SIG-M5 (cell line): ENCODE results near the gene SMYD1.
"Not testable (repeated sequence)": the region's sequence is repeated elsewhere in the genome, so short reads cannot be mapped to it uniquely, and the experiment has no call there.

Source experiments
- DNase-seq: peaks from one replicate; lab custom pipeline; 2025; lab: John Stamatoyannopoulos, UW

Gene SMYD1

DNA sequence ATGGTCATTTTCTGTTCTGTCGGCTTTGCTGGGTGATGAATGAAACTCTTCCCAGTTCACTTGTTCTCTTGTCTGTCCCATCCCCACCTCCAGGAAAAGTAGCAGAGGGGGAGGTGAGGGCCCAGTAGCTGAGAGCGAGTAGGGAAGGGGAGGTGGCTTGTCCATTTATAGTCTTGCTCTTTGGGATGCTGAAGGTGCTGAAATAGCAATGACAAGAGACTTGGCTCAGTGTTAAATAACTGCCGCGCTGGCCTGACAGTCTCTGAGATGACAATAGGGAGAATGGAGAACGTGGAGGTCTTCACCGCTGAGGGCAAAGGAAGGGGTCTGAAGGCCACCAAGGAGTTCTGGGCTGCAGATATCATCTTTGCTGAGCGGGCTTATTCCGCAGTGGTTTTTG, at the start of gene SMYD1:
TSS of gene SMYD1 (plus strand) at position 228 of the 400 bp plus-strand sequence. CDS start at position 268, 40 bp downstream.
- DNase-seq, result no peak

- not testable (repeated sequence) for DNase-seq
Observed at GRCh38 chr2:88018077-88018805, 49.4 kb upstream of the SMYD1 start.

- no peak for DNase-seq
Observed at GRCh38 chr2:88018909-88019308, 48.7 kb upstream of the SMYD1 start.

- DNase-seq, result no peak
Observed at GRCh38 chr2:88019985-88020384, 47.6 kb upstream of the SMYD1 start.

- no peak for DNase-seq
Observed at GRCh38 chr2:88022669-88022921, 45.0 kb upstream of the SMYD1 start.

- DNase-seq, result no peak
Observed at GRCh38 chr2:88024509-88024908, 43.1 kb upstream of the SMYD1 start.

- no peak for DNase-seq
Observed at GRCh38 chr2:88027697-88028389, 39.8 kb upstream of the SMYD1 start.

GRCh38 chr2:88028931-88029330, 38.7 kb upstream of the SMYD1 start:
- no peak for DNase-seq

DNA sequence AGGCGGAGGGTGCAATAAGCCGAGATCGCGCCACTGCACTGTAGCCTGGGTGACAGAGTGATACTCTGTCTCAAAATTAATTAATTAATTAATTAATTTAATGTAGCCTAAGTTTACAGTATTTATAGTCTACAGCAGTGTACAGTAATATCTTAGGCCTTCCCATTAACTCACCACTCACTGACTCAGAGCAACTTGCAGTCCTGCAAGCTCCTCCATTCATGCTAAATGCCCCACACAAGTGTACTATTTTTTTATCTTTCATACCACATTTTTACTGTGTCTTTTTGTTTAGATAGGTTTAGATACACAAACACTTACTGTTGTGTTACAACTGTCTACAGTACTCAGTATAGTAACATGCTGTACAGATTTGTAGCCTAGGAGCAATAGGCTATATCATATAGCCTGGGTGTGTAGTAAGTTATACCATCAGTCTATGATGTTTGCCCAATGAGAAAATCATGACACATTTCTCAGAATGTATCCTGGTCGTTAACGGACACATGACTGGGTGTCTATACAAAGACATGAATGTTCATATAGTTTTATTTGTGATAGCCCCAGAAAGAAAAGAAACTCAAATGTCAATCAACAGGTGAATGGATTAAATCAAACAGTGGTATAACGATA, 35.4 kb upstream of the SMYD1 start:
- DNase-seq, result no peak

GRCh38 chr2:88036182-88036581, 31.4 kb upstream of the SMYD1 start:
- DNase-seq, result no peak

DNA sequence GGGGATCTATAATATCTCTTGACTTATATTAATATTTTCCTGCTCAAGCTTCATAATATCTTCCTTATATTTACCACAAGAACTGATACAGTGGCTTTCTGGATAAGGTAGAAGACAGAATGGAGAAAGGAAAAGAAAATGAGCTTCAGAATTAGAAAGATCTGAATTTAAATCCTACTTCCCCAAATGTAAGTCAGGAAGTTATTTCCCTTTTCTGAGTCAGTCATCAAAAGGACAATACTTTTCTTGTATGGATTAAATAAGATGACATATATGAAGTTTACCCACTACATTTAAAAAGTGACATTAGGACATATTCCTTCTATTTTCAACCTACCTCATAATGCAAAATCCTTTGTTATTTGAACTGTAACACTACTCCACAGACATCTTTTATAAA, 31.0 kb upstream of the SMYD1 start:
- DNase-seq, result no peak

DNA sequence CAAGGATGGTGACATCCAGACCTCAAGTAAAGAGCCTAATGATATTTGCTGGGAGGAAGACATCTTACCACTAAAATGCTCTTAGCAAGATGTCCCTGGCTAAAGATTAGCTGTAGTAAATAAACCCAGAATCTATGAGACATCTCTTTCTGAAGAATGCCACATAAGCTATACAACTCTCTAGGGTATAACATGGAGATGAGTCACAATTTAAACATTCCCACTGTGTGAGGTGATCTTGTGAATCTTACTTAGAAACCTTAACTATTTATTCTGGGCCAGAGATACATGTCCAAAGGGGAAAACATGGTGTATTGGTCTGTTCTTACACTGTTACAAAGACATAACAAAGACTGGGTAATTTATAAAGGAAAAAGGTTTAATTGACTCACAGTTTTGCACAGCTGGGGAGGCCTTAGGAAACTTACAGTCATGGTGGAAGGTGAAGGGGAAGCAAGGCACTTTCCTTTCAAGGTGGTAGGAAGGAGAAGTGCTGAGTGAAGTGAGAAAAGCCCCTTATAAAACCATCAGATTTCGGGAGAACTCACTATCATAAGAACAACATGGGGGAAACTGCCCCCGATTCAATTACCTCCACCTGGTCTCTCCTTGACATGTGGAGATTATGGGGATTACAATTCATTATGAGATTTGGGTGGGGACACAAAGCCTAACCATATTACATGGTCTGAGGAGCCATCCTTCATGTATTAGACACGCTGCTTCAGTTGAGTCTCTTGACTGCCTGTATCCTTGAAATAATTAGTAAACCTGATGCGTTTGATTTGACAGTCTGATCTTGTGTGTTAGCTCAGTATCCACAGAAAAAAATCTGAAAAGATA, 29.1 kb upstream of the SMYD1 start:
- DNase-seq, result no peak

- DNase-seq, result no peak
Observed at GRCh38 chr2:88042476-88042875, 25.1 kb upstream of the SMYD1 start.

DNA sequence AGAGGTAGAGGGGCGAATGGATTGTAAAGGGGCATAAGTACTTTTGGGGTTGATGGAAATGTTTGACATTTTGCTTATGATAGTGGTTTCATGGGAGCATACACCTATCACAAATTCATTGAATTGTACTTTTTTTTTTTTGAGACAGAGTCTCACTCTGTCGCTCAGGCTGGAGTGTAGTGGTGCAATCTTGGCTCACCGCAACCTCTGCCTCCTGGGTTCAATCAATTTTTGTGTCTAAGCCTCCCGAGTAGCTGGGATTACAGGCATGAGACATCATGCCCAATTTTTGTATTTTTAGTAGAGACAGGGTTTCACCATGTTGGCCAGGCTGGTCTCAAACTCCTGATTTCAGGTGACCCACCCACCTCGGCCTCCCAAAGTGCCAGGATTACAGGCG, 22.1 kb upstream of the SMYD1 start:
- DNase-seq, result not testable (repeated sequence)

GRCh38 chr2:88048541-88048940, 19.1 kb upstream of the SMYD1 start:
- no peak for DNase-seq

DNA sequence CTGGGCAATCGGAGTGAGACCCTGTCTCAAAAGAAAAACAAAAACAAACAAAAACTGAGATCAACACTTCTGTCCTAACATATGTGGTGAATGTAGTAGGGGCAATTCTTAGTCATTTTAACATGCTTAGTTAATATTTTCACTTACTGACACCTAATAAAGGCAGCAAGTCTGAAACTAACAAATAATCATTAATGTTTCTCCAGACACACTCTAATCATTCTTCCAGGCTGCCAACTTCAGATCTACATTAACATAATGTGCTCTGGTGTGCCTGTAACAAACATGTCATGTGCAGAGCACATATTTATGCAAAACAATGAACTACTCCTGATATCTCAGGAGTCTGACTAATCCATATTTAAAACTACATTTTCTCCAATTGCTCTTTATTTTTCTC, 18.0 kb upstream of the SMYD1 start:
- DNase-seq, result no peak

DNA sequence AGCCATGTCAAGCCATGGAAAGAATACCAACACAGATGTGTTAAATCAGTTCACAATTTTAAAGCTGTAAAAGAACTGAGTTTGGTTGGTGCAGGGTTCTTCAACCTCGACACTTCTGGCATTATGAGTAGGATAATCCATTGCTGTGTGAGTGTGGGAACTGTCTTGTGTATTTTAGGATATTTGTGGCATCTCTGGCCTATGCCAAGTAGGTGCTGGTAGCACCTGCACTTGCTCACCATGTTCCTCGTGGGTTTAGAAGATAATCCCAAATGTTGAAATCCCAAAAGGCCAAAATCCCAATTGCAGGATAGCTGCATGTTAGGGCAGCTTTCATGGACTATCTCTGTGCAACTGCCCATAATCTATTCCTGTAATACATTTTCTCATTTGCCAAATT, 15.8 kb upstream of the SMYD1 start:
- DNase-seq, result no peak

GRCh38 chr2:88053296-88053695, 14.3 kb upstream of the SMYD1 start:
- DNase-seq, result no peak

- no peak for DNase-seq
Observed at GRCh38 chr2:88053934-88054781, 13.5 kb upstream of the SMYD1 start.

- DNase-seq, result no peak
Observed at GRCh38 chr2:88054782-88055370, 12.7 kb upstream of the SMYD1 start.
